AG10803 (cell line): ENCODE data around the gene WNT9B.
"Not testable (repeated sequence)": the region's sequence is repeated elsewhere in the genome, so short reads cannot be mapped to it uniquely, and the experiment has no call there.

Experiments used
- DNase-seq: peaks from one replicate; pipeline ENCODE4 v3.0.0; 2010; ENCODE audit warnings: low read depth
- H3K4me3 ChIP-seq: 2 replicates; pipeline ENCODE4 v1.5.1; 2011; ENCODE audit warnings: mild to moderate bottlenecking, low read length, control low read depth
- TF ChIP-seq, protein P1 (sequence below): conservative IDR thresholded peaks from 2 replicates; pipeline ENCODE4 v1.5.1; 2011; ENCODE audit warnings: mild to moderate bottlenecking, low read length, control low read depth, inconsistent platforms

The WNT9B gene

DNA sequence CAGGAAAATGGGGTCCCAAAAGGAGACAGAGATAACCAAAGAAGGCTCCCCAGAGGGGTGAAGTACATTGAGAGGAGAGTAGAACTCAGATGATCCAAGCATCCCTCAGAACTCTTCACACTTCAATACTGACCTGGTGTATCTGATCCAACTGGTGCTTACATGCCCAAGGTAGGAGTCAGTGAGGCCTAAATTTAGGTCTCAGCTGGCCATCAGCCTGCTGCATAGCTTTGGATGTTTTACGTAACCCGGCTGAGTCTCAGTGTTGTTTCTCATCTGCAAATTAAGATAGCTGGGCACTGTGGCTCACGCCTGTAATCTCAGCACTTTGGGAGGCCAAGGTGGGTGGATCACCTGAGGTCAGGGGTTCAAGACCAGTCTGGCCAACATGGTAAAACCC is 59.9 kb downstream of the WNT9B start:
- DNase-seq = peak; percentile 4
- TF ChIP-seq, protein P1, sequence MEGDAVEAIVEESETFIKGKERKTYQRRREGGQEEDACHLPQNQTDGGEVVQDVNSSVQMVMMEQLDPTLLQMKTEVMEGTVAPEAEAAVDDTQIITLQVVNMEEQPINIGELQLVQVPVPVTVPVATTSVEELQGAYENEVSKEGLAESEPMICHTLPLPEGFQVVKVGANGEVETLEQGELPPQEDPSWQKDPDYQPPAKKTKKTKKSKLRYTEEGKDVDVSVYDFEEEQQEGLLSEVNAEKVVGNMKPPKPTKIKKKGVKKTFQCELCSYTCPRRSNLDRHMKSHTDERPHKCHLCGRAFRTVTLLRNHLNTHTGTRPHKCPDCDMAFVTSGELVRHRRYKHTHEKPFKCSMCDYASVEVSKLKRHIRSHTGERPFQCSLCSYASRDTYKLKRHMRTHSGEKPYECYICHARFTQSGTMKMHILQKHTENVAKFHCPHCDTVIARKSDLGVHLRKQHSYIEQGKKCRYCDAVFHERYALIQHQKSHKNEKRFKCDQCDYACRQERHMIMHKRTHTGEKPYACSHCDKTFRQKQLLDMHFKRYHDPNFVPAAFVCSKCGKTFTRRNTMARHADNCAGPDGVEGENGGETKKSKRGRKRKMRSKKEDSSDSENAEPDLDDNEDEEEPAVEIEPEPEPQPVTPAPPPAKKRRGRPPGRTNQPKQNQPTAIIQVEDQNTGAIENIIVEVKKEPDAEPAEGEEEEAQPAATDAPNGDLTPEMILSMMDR = no peak
- H3K4me3 ChIP-seq = no peak overlapping the region

DNA sequence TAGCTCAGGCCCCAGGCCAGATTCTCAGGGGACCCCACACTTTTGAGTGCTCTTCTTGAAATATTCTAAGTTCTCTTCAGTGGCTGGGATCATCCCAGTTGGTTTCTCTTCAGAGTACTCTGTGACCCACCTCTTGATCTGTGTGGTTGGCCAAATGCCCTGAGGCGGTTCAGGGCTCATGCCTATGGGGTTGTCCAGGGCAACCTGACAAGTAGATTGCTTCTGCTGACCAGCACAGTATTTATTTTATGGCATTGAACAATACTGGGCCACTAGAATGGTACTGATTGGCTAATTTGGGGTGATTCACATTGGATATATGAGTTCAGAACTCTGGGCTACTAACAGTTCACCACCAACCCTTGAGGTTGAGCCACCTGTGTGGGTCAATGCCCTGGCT is 64.2 kb downstream of the WNT9B start:
- H3K4me3 ChIP-seq = no peak overlapping the region
- no peak for DNase-seq
- TF ChIP-seq, protein P1 = no peak

GRCh38 chr17:46916211-46916610 is 64.8 kb downstream of the WNT9B start:
- DNase-seq = peak; percentile 39
- TF ChIP-seq, protein P1 = no peak
- no peak overlapping the region for H3K4me3 ChIP-seq

GRCh38 chr17:46916623-46917022 is 65.2 kb downstream of the WNT9B start:
- DNase-seq = no peak
- TF ChIP-seq, protein P1 = no peak
- H3K4me3 ChIP-seq = no peak overlapping the region

DNA sequence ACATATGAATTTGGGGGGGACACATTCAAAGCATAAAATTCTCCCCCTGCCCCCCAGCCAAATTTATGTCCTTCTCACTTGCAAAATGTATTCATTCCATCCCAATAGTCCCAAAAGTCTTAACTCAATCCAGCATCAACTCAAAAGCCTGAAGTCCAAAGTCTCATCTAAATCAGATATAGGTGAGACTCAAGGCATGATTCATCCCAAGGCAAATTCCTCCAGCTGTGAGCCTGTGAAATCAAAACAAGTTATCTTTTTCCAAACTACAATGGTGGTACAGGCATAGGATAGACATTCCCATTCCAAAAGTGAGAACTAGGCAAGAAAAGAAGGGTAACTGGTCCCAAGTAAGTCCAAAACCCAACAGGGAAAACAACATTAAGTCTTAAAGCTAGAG is 65.7 kb downstream of the WNT9B start:
- TF ChIP-seq, protein P1 = no peak
- no peak overlapping the region for H3K4me3 ChIP-seq
- DNase-seq = no peak

- TF ChIP-seq, protein P1 = no peak
- H3K4me3 ChIP-seq = no peak overlapping the region
- DNase-seq = no peak
These were observed 66.1 kb downstream of the WNT9B start for GRCh38 chr17:46917516-46917915.

DNA sequence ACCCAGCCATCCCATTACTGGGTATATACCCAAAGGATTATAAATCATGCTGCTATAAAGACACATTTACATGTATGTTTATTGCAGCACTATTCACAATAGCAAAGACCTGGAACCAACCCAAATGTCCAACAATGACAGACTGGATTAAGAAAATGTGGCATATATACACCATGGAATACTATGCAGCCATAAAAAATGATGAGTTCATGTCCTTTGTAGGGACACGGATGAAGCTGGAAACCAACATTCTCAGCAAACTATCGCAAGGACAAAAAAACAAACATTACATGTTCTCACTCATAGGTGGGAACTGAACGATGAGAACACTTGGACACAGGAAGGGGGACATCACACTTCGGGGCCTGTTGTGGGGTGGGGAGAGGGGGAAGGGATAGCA is 70.6 kb downstream of the WNT9B start:
- not testable (repeated sequence) for DNase-seq, H3K4me3 ChIP-seq

- peak overlapping the region; percentile 94 for H3K4me3 ChIP-seq
- TF ChIP-seq, protein P1 = no peak
- DNase-seq = no peak
These were observed 71.1 kb downstream of the WNT9B start for GRCh38 chr17:46922487-46922803.
